Neural progenitor cell (in vitro differentiated cells): Measurements from ENCODE around the gene EXT2.

Experiments used
- CTCF ChIP-seq: fragments of 200-600 bp; sonication (generic); IDR thresholded peaks from 2 replicates; pipeline ENCODE4 v1.5.1; 2017; ENCODE audit warnings: antibody characterized with exemption, mild to moderate bottlenecking
- EZH2 ChIP-seq: fragments of 200-600 bp; sonication (generic); IDR thresholded peaks from 2 replicates; pipeline ENCODE4 v1.6.1; 2017; ENCODE audit warnings: antibody characterized with exemption, mild to moderate bottlenecking, moderate library complexity
- EZH2phosphoT487 ChIP-seq: fragments of 200-600 bp; sonication (generic); IDR thresholded peaks from 2 replicates; pipeline ENCODE4 v1.6.1; 2017; ENCODE audit warnings: antibody characterized with exemption

GRCh38 chr11:44267750-44268613, 172.5 kb downstream of the EXT2 start:
- TF ChIP-seq CTCF (no peak), EZH2 (no peak), EZH2phosphoT487 (no peak)
